Neutrophil (primary cell): Measurements from ENCODE around the gene NID1.

Experiments
- H3K27ac ChIP-seq: fragments of 200-600 bp; sonication (generic); 2 replicates; pipeline ENCODE4 v1.5.1; 2016; ENCODE audit warnings: mild to moderate bottlenecking, moderate library complexity
- H3K27me3 ChIP-seq: fragments of 200-600 bp; sonication (generic); 2 replicates; pipeline ENCODE4 v1.6.0; 2016; ENCODE audit warnings: mild to moderate bottlenecking
- H3K36me3 ChIP-seq: fragments of 200-600 bp; sonication (generic); 2 replicates; pipeline ENCODE4 v1.5.1; 2017
- H3K4me1 ChIP-seq, 2 experiments: fragments of 200-600 bp in 1 of 2; sonication (generic) in 1 of 2; 1 replicate in 1 of 2; 2 replicates in 1 of 2; pipeline versions ENCODE4 v1.5.1 to v1.6.1; 2013 to 2016; ENCODE audit warnings: low read depth in 1 of 2, low read length in 1 of 2, mild to moderate bottlenecking in 1 of 2, moderate library complexity in 1 of 2; ENCODE audit not compliant: control insufficient read depth in 1 of 2, insufficient read depth in 1 of 2
- H3K4me3 ChIP-seq, 2 experiments: fragments of 200-600 bp in 1 of 2; sonication (generic) in 1 of 2; 1 replicate in 1 of 2; 2 replicates in 1 of 2; pipeline ENCODE4 v1.5.1; 2013 to 2016; ENCODE audit warnings: low read depth in 1 of 2, low read length in 1 of 2, mild to moderate bottlenecking in 1 of 2, moderate library complexity in 1 of 2
- H3K9me3 ChIP-seq: fragments of 200-600 bp; sonication (generic); 2 replicates; pipeline ENCODE4 v1.5.1; 2016
- TF ChIP-seq, protein P1 (sequence below): fragments of 200-600 bp; sonication (generic); IDR thresholded peaks from 2 replicates; pipeline ENCODE4 v1.5.1; 2016; ENCODE audit warnings: antibody characterized with exemption

NID1 gene

DNA sequence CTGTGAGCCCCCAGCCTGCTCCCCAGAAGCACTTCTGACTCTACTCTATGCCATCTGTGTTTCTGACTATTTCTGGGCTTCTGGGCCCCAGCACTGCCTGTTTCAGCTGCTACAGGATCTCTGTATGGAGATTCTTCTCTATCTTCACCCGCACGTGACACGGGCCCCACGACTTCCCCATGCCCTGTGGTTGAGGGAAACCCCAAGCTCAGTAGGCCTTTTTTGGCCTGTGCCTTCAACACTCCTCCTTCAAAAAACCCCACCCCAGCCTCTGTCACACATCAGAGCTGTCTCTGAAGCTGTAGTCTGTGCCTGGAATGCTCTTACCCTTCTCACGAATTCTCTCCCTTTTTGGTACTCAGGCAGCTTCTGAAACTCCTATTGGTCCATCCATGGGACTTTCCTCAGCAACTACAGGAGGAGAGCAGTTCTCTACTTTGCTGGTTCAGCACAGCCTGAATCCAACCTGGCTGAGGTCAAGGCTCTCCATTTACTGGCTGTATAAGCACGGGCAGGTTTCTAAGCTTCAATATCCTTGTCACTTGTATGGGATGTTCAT lies 2.0 kb upstream of the NID1 start:
- H3K27ac ChIP-seq: no peak overlapping the region
- H3K27me3 ChIP-seq: peaks cover 74% of the 10 kb centered on the region
- TF ChIP-seq, protein P1, sequence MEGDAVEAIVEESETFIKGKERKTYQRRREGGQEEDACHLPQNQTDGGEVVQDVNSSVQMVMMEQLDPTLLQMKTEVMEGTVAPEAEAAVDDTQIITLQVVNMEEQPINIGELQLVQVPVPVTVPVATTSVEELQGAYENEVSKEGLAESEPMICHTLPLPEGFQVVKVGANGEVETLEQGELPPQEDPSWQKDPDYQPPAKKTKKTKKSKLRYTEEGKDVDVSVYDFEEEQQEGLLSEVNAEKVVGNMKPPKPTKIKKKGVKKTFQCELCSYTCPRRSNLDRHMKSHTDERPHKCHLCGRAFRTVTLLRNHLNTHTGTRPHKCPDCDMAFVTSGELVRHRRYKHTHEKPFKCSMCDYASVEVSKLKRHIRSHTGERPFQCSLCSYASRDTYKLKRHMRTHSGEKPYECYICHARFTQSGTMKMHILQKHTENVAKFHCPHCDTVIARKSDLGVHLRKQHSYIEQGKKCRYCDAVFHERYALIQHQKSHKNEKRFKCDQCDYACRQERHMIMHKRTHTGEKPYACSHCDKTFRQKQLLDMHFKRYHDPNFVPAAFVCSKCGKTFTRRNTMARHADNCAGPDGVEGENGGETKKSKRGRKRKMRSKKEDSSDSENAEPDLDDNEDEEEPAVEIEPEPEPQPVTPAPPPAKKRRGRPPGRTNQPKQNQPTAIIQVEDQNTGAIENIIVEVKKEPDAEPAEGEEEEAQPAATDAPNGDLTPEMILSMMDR: no peak
- no peaks in the 10 kb centered on the region for H3K36me3 ChIP-seq
- H3K9me3 ChIP-seq: no peaks in the 10 kb centered on the region
- H3K4me3 ChIP-seq: no peak overlapping the region
- peaks cover 19% of the 10 kb centered on the region in 2 experiments for H3K4me1 ChIP-seq

DNA sequence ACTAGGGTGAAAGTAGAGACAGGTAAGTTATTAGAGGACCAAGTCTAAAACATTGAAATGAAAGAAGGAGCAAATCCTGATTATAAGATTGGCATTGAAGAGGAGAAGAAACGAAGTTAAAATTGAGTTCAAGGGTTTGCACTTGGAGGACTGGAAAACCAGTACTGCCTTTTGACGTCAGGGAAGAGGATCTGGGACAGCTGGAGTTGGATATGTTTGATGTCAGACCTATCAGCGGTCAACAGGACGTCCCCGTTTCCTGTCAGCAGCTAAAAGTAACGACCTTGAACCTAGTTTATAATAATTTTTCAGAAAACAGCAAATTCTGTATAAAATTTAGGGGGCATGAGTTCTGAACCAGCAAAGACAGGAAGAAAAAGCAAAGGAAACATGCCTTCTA lies 1.2 kb upstream of the NID1 start:
- H3K36me3 ChIP-seq: no peaks in the 10 kb centered on the region
- no peak overlapping the region for H3K27ac ChIP-seq
- H3K4me1 ChIP-seq: peaks cover 19% of the 10 kb centered on the region in 2 experiments
- H3K9me3 ChIP-seq: no peaks in the 10 kb centered on the region
- H3K27me3 ChIP-seq: peaks cover 75% of the 10 kb centered on the region
- no peak overlapping the region for H3K4me3 ChIP-seq
- TF ChIP-seq, protein P1: no peak

DNA sequence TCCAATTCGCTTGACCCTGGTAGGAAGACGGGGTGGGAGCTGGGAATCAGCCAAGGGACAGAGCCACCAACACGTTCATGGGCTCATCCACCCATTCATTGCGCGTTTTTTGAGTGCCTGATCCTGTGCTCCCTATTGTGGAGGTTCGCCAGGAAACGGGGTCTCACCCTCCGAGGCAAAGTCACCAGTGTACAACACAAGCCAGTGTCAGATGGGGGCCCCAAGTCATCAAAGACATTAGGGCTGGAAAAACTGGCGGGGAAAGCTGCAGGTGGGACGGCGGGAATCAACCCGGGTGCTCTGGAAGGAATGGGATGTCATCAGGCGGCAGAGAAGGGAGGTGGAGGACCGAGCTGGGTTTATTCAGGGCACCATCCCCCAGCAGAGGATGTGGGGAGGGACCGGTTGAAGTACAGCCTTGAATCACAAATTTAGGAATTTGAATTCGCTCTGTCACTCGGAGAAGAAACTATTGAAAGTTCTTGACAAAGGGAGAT lies 667 bp upstream of the NID1 start:
- no peak overlapping the region for H3K27ac ChIP-seq
- peak overlapping the region in 1 of 2 experiments; percentile 58 for H3K4me3 ChIP-seq
- TF ChIP-seq, protein P1: no peak
- no peaks in the 10 kb centered on the region for H3K9me3 ChIP-seq
- H3K36me3 ChIP-seq: no peaks in the 10 kb centered on the region
- H3K4me1 ChIP-seq: peaks cover 19% of the 10 kb centered on the region in 2 experiments
- H3K27me3 ChIP-seq: peaks cover 80% of the 10 kb centered on the region

DNA sequence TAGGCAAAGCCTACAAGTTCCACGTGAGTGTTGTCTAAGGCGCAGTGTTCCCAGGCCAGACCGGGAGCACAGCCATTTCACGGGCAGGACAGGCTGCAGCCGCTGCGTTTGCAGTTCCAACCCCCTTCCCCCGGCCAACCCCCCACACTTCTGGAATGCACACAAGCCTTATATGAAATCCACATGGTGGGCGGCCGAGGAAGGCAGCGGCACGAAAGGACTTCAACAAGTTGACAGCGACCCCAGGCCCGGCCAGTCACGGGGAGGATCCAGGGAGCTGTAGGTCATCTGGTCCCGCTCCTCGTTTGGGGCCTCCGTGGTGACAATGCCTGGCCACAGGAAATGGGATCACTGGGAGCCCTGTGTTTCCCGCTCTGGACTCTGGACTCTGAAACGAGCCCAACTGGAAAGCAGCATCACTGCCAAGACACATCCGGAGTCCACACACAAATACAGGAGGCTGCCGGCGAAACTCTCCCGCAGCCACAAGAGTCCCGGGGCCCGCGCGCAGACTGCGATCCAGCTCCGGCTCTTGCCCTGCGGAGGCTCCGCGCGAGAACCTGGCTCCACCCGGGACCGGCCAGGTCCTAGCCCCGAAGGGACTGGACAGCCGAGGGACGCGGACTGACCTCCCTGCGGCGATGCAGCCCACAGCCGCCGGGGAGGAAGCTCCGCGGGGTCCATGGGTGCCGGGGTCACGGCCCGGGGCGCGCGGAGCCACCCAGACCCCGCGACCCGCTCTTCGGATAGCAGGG lies 794 bp downstream of the NID1 start:
- Histone ChIP-seq H3K27ac (no peak overlapping the region), H3K36me3 (no peaks in the 10 kb centered on the region), H3K27me3 (peaks cover 95% of the 10 kb centered on the region), H3K4me1 (peaks cover 19% of the 10 kb centered on the region in 2 experiments), H3K4me3 (peak overlapping the region; percentile 24 to 58), H3K9me3 (no peaks in the 10 kb centered on the region)
- TF ChIP-seq, protein P1: no peak

DNA sequence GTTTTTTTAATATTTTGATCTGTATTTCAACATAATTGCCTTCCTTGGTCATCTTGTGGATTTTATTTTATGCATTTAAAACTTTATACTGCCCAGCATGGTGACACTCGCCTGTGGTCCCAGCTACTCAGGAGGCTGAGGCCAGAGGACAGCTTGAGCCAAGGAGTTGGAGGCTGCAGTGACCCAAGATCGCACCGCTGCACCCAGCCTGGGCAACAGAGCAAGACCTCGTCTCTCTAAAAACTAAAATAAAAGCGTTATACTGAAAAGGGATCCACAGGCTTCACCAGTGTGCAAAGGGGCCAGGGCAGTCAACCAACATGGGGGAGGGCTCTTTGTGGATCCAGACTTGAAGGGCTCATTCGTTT lies 1.4 kb downstream of the NID1 start:
- H3K27ac ChIP-seq: no peak overlapping the region
- H3K36me3 ChIP-seq: no peaks in the 10 kb centered on the region
- TF ChIP-seq, protein P1: no peak
- peaks cover 100% of the 10 kb centered on the region for H3K27me3 ChIP-seq
- peaks cover 19% of the 10 kb centered on the region in 2 experiments for H3K4me1 ChIP-seq
- no peak overlapping the region for H3K4me3 ChIP-seq
- no peaks in the 10 kb centered on the region for H3K9me3 ChIP-seq
